Activated CD4-positive, alpha-beta T cell treated with anti-CD3 and anti-CD28 coated beads for 24 hours (primary cell): ENCODE measurements around the gene SULF2.

Experiments used
- DNase-seq, 2 donors: peaks; one replicate each; pipeline ENCODE4 v3.0.0-alpha.2; 2020; ENCODE audit warnings: low read depth in 2 of 2

The SULF2 gene

DNA sequence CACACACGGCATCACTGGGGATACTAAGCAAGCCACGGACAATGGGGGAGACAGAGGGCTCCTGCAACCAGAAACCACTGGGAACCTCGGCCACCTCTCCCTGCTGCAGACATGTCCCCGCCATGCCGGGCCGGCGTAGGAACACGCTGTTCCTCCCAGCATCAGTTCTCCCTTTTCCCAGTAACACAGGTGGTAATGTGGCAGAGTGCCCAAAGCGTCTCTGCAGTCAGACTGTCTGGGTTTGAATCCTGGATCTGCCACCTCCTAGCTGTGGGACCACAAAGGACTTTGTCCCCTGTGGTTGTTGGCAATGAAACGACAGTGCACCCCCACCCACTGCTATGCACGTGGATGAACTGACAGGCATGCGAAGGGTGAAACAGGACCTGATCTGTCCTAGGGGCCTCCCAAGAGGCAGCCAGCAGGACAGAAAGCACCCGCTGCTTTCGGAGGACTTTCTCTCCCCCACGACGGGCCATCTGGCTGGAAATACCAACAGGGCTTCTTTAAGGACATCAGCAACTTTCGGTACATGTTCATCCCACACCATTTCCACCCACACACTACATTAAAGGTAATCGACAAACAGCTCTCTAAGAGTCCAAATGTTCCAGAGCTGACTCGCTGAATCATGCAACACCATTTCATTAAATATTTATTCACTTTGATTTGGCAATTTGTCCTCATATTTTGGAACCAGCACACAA is 74.1 kb downstream of the SULF2 start:
- no peak for DNase-seq

DNA sequence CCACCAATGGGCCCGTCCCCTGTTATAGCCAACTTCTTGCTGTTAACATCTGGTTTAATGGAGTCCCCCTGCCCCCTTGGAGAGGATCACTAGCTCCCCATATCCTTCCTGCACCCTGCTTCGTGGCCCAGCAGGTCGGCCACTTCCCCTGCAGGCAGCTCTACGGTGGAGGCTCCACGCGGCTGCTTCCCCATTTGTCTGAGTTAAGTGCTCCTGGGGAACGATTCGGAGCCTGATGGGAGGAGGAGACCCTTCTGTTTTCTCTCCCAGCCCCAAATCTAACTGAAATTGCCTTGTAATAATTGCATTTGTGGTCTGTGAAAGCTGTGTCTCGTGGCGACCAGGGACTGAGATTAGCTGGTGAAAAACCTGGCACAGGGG is 74.6 kb downstream of the SULF2 start:
- no peak for DNase-seq

DNA sequence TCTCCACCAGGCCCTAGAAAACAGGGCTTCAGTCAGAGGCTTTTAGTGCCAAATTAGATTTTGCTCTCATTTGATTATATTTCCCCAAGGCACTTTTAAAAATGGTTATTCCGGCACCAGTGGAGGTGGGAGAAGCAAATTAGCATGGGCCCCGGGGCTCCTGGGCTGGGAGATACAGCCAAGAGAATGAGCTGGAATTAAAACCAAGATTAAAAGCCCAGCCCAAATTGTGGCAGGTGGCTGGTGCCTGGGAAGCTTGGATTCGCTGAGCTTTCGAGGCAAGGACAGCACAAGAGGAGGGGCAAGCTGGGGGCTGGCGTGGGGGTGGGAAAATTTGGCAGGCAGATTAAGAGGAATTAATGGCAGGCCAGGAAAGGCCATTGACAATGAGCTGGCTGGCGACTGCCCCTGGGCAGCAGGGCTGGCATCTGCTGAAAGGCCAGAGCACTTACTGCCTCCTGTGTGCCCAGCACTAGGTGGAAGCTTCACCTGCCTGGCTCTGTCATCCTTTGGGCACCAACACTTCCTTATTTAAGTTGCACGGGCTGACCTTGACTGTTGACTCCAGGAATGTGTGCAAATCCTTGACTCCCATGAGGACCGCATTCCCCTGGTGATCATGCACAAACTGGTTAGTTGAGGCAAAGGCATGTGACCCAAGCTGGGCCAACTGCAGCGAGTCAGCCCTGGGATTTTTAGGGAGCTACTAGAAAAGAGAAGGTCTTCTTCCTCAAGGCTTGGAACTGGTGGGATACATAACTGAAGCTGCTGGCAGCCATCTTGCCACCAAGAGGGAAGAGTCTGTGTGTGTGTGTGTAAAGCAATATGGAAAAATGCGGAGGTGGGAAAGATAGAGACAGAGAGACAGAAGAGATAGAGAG is 76.1 kb downstream of the SULF2 start:
- no peak for DNase-seq

DNA sequence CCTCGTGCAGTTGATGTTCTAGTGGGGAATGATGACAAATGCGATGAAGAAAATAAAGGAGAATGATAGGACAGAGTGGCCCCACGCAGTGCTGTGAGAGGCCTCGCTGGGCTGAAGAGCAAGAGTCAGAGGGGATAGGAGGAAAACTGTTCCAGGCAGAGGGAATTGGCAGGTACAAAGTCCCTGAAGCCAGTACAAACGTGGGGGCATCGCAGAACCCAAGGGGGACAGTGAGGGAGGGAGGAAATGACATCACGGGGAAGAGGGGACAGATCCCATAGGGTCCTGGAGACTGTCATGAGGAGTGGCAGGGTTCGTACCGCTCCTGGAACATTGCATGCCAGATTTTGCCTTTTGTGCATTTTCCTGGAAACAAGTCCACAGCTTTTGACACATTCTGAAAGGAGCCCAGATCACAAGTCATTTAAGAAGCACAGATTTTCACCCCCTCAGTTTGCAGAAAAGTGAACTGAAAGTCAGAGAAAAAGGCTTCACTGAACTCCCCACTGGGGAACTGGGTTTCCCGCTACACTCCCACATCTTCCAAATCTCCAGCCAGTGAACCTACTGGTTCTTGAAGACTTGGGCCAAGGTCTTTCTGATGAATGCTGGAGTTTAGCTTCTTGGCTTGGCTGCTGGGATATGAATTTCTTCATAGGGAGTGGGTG is 77.0 kb downstream of the SULF2 start:
- no peak for DNase-seq

DNA sequence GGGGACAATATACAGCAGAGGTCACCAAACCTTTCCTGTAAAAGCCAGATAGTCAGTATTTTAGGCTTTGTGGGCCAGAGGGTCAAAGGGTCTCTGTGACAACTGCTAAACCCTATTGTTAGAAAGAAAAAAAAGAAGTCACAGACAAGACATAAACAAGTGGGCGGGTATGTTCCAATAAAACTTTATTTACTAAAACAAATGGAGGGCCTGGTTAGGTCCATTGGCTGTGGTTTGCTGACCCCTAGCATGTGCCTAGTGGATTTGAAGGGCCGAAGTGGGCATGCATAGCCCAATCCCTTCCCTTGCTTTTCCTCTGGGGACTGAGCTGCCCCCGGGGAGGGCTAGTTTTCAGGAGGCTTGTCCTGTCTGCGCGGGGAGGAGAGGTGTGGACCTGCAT is 78.9 kb downstream of the SULF2 start:
- no peak for DNase-seq

DNA sequence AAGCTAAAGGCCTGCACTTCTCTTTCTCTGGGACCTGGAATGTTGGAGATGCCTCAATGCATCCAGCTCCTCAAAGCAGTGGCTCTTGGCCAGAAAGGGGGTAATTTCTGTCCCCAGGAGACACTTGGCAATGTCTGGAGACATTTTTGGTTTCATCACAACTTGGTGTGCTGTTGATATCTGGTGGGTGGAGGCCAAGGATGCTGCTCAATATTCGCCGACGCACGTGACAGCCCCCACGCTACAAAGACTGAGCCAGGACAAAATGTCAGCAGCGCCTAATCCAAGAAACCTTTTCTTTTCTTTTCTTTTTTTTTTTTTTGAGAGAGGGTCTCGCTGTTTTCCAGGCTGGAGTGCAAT is 79.8 kb downstream of the SULF2 start:
- no peak for DNase-seq

DNA sequence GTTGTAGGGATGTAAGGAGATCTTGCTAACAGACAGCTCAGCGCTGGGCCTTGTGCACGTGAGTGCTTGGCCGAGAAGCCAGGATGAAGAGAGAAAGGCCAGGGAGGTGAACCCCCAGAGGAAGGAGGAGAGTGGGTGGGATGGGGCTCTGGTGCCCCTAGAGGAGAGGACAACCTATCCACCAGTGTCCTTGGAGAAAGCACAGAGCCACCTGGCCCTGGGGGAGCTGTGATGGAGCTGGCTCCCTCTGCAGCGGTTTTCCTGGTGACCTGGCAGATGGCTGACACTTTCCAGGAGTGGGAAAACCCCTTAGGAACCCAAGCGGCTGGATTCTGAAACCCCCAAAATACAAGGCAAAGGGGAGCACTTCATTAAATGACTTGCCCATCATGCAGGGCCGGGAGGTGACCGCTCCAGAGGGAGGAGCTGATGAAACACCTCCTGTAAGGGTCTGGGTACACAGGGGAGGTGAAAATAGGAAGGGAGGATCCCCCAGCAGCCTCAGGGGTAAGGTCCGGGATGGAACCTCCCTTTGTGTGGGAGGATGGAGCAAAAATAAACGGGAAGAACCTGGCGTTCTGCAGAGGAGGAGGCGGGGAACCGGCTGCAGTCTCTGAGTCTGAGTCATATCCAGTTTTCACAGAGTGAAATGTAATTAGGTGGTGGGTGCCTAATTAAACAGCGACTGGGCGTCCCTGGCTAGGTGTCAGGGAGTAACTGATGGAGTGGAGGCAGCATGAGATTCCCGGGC is 80.4 kb downstream of the SULF2 start:
- no peak for DNase-seq

DNA sequence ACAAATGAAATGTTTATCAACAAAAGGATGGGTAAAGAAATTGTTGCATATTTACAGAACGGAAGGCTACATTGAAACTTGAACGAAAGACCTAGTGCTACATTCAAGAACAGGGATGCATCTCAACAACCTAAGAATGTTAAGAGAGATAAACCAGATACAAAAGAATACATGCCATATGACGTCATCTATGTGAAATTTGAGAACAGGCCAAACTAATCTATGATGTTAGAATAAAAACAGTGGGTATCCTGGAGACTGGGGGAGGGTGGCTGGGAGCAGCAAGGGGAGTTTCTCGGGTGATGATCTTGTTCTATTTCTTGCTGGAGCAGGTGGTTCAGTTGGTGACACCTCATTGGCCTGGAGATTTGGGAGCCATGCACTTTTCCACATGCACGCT is 81.5 kb downstream of the SULF2 start:
- no peak for DNase-seq

DNA sequence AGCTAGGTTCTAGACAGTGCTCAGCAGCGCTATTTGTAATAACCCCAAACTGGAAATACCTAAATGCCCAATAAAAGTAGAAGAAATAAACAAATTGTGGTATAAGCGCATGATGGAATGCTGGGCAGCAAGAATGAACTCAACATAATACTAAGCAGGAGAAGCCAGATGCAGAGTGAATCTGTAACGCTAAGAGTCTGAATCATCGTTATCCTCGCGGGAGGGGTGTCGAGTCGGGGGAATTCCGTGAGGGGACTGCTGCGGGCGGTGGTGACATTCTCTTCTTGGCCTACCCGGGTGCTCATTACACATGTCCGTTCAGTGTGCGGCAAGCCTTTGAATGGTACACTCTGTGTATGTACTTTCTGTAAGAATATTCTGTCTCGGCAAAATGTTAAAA is 83.7 kb downstream of the SULF2 start:
- DNase-seq: no peak

DNA sequence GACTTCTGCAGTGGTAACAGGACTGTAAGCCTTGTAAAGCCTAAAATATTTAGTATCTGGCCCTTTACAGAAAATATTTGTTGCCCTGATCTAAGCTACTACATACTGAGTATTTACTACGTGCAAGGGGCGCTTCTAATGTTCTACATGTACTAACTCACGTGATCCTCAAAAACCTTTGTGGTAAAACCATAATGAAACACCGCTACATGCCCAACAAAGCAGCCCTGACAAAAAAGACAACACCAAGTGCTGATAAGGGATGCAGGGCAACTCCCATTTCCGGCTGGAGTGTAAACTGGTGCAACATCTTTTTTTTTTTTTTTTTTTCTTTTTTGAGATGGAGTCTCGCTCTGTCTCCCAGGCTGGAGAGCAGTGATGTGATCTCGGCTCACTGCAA is 85.0 kb downstream of the SULF2 start:
- DNase-seq: no peak

DNA sequence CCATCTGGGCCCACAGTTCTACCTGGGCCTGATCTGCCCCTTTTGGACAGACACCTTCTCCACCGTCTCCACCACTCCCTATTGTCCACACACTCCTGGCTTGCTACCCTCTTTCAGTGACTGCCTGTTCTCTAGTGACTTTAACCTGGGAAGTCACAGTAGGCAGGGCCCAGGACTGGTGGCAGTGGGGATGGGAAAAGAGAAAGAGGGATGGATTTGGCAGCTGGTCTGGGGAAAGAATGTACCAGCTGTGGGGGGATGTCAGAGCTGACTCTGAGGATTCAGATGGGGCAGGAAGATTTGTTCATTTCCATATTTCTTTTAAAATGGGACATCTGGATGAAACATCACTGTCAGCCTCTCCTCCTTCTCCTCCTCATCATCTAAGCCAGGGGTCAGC is 85.5 kb downstream of the SULF2 start:
- DNase-seq: no peak

DNA sequence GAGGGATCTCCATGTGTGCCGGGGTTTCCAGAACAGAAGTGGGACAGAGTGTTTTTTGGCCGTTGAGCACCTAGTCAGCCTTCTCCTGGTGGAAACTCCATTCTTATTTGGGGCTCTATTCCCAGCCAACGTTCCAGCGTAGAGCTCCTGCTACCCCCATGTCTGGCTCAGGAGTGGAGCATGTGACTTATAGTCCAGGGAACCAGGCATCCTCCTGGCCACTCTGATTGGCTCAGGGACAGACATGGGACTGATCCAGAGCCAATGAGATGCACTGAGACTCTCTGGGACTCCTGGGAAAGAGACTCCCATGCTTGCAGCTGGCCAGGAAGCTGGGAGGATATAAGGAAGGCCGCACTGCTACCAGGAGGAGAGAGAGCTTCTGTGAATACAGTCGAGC is 87.1 kb downstream of the SULF2 start:
- DNase-seq: no peak

DNA sequence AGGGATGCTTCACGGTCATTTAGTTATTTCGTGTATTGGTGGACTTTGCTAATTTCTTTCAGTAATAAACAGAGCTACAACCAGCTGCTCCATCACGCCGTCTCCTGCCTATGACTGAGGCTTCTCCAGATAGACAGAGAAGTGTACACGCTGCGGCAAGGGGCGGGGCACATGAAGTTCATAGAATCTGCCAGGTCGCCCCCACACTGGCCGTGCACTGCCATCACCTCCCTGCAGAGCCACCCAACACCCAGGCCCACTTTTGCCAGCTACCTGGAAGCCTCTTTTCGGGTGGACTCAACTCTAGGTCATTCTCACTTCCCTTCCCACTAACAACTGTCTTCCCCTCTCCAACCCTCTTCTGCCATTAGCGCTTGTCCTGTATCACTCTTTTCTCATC is 88.4 kb downstream of the SULF2 start:
- no peak for DNase-seq

DNA sequence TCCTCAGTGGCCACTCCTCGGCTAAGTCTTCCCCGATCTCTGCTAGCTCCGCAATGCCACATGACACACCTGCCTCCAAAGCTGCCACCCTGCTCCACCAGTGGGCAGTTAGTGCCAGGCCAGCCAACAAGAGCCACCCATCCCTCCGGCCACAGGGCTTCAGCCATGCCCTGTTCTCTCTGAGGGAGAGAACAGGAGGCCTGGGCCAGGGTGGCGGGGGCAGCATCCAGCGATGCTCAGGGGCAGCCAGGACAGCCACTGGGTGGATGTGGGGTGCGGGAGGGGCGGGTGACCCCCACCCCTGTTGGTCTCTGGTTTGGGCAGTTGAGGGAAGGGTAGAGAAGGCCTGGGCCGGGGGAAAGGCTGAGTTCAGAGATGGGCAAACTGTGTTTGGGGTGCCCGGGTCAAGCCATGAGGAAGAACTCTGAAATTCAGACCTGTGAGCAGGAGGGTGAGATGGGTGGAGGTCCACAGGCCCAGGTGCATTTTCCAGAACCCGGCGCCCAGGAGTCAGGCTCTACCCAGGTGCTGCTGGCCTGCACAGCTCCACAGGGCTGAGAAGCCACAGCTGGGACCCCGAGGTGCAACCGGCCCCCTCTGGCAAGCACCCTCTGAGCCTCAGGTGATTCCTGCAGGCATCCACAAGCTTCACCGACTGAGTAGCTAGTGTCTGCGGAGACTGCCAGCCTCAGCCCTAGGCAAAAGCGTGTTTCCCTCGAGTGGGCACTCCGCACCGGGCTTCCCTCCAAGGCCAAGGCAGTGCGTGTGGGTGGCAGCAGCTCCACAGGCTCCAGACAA is 91.1 kb downstream of the SULF2 start:
- no peak for DNase-seq

DNA sequence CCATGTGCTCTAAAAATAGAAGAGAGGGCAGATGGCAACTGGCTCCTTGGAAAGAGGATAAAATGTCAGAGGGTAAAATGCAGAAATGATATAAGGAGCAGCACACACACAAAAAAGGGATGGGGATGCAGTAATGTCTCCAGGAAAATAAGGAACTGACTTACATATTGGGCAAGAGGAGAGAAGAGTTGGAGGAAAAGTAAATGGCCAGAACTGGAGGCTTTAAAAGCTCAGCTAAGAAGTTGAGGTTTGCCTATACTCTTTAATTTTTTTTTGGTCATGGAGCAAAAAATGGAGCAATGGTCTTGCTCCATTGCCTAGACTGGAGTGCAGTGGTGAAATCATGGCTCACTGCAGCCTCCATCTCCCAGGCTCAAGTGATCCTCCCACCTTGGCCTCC is 93.7 kb downstream of the SULF2 start:
- DNase-seq: no peak

DNA sequence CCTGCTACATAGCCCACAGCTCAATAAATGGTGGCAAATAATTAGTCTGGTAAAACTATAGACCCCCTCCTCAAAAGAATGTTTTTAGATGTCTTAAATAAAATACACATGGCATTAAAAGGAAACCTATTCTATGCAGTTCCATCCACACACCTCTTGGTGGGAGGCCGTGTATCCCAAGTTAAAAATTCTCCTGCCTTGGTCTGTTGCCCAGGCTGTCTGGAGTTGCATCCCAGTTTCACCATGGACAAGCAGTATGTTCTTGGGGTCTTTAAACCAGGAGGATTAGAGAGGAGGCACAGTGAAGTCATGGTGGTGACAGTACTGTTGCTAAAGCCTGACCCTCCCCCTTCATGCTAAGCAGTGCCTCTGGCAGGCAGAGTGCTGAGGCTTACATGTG is 95.5 kb downstream of the SULF2 start:
- no peak for DNase-seq

DNA sequence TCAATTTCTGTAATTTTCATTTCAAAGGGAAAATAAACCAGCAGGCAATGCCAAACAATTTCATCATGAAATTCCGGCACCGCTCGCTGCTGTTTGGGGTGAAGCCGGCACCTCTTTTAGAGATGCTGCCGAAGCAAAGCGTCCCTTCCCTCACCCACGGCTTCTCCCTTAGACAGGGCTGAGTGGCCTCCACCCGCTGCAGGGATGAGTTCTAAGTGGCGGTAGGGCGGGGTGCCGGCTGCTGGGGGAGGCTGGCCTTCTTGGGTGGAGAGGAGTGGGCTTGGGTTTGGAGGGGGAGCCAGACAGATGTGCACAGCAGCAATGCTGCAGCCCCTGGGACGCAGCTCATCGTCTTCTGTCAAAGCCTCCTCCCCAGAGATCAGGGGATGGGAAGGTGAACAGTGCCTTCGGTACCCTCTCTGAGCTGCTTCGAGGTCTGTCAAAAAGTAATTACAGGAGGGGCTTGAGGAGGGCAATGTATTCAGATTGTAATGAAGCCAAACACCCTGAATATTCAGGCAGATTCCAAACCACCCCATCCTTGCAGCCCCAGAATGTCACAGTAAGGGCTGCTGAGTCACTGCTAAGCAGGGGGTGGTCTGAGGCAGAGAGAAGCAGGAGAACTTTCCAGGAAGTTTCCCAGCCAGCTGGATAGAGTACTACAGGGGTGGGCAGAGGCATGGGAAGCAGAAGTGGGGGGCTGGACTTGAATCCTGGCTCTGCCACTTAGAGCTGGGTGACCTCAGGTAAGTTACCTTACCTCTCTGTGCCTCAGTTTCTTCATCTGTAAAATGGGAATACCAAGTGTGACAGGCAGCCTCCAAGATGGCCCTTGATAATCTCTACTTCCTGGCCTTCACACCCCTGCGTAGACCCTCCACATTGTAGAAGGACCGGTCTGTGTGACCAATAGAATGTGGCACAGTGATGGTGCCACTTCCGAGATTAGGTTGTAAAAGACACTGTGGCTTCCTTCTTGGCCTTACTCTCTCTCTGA is 96.6 kb downstream of the SULF2 start:
- DNase-seq: no peak

DNA sequence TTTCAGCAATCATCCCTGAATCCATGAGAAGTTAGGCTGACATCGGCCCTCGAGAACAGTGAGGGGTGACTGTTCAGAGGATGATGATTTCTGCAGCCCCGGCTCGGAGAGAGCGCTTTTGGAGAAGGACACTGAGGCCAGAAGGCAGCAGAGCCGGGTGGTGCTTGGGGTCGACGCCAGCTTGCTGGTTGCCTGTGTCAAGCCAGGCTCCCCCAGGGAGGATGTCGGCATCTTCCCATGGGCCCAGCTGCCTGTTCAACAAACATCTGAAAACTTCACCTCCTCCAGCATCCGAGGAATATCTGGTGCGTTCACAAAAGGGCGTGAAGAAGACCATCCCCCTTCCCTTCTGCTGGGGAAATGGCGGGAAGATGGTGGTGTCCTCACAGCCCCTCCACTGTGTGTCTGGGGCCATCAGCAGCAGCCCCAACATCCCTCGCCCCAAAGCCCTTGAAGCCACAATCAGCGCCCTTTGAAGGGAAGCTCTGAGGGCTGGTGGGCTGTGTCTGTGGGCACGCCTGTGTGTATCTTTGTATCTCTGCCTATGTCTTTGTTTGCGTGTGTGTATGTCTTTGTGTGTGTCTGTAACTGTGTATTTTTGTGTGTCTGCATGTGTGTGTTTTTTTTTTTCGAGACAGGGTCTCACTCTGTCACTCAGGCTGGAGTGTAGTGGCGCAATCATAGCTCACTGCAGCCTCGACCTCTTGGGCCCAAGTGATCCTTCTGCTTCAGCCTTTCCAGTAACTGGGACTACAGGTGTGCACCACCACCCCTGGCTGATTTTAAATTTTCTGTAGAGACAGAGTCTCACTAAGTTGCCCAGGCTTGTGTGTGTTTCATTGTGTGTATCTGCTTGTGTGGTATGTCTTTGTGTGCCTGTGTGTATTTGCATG is 97.9 kb downstream of the SULF2 start:
- DNase-seq: no peak

DNA sequence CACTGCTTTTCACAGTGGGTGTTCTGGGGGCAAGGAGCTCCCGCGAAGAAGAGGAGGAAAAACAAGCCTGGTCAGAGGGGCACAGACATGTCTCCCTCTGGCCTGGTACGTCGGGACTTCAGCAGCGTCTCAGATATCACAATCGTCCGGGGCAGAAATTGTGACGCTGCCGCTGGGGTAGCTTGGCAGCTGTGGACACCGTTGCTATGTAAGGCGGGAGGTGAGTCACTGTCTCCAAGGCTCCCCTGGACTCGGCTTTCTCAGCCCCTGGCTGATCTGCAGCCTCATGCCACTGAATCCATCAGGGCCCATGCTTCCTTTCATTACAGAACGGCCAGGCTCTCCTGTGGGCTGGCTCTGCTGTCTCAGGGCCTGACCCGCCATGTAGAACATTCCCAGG is 98.7 kb downstream of the SULF2 start:
- no peak for DNase-seq
